ENCODE measurements around the gene PHYH. TPM values are rescaled to one million over a fixed set of nuclear protein-coding genes. Genes with fewer than 3 reads are reported as not detected.

PHYH gene
- total RNA-seq, 1 donor from 2014 or later: 8.3 TPM

DNA sequence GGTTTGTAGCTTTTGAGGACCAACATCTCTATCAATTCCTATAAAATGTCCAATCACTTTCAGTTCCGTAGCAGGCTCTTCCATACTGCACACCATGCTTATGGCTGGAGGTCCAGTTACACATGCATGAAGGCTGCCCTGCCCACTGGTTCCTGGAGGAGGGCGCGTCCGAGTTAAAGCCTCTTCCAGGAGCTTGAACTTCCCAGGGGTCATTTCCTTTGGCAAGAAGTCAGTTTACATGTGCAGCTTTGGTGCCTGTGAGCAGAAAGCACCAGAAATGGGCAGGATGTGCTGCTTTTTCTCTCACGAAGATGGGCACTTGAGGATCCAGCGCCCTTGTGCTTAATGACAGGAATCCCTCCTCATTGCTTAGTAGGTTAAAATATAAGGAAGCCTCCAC, 17.6 kb upstream of the PHYH start:
- no peaks in the 10 kb centered on the region for H3K9me3 ChIP-seq (ENCODE audit: insufficient read depth, low read depth, low read length)
- H3K27me3 ChIP-seq (ENCODE audit: insufficient read depth, low read length): no peaks in the 10 kb centered on the region
- Mint-ChIP-seq H3K4me1 (ENCODE audit: low read depth, unreplicated experiment) (no peaks in the 10 kb centered on the region), H3K36me3 (ENCODE audit: low read depth, unreplicated experiment) (peaks cover 4% of the 10 kb centered on the region), H3K27me3 (ENCODE audit: low read depth, unreplicated experiment) (no peaks in the 10 kb centered on the region), H3K4me3 (ENCODE audit: unreplicated experiment) (no peak overlapping the region), H3K9me3 (ENCODE audit: unreplicated experiment) (no peaks in the 10 kb centered on the region), H3K27ac (ENCODE audit: unreplicated experiment) (no peak overlapping the region)
- no peaks in the 10 kb centered on the region for H3K4me1 ChIP-seq (ENCODE audit: insufficient read depth, low read length)
- H3K27ac ChIP-seq (ENCODE audit: low read depth, low read length): no peak overlapping the region
- TF ChIP-seq, protein P1, sequence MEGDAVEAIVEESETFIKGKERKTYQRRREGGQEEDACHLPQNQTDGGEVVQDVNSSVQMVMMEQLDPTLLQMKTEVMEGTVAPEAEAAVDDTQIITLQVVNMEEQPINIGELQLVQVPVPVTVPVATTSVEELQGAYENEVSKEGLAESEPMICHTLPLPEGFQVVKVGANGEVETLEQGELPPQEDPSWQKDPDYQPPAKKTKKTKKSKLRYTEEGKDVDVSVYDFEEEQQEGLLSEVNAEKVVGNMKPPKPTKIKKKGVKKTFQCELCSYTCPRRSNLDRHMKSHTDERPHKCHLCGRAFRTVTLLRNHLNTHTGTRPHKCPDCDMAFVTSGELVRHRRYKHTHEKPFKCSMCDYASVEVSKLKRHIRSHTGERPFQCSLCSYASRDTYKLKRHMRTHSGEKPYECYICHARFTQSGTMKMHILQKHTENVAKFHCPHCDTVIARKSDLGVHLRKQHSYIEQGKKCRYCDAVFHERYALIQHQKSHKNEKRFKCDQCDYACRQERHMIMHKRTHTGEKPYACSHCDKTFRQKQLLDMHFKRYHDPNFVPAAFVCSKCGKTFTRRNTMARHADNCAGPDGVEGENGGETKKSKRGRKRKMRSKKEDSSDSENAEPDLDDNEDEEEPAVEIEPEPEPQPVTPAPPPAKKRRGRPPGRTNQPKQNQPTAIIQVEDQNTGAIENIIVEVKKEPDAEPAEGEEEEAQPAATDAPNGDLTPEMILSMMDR (IDR thresholded peaks at IDR 0.05; ENCODE audit: insufficient read depth, low read depth, low read length): no peak
- TF ChIP-seq EZH2 (IDR thresholded peaks at IDR 0.05; ENCODE audit: insufficient read depth, low read length): no peak
- H2AFZ ChIP-seq (ENCODE audit: low read depth, low read length): no peak overlapping the region
- H4K20me1 ChIP-seq (ENCODE audit: insufficient read depth, low read length): no peaks in the 10 kb centered on the region
- no peak for DNase-seq (ENCODE audit: low read depth)
- no peaks in the 10 kb centered on the region for H3K79me2 ChIP-seq (ENCODE audit: insufficient read depth, low read length)
- no peak overlapping the region for H3K4me2 ChIP-seq (ENCODE audit: low read length)
- no peak for FAIRE-seq
- peaks cover 7% of the 10 kb centered on the region for H3K36me3 ChIP-seq (ENCODE audit: insufficient read depth, low read length)
- H3K4me3 ChIP-seq (ENCODE audit: insufficient read depth, low read depth, low read length): no peak overlapping the region
- H3K9ac ChIP-seq (ENCODE audit: low read length): no peak overlapping the region

DNA sequence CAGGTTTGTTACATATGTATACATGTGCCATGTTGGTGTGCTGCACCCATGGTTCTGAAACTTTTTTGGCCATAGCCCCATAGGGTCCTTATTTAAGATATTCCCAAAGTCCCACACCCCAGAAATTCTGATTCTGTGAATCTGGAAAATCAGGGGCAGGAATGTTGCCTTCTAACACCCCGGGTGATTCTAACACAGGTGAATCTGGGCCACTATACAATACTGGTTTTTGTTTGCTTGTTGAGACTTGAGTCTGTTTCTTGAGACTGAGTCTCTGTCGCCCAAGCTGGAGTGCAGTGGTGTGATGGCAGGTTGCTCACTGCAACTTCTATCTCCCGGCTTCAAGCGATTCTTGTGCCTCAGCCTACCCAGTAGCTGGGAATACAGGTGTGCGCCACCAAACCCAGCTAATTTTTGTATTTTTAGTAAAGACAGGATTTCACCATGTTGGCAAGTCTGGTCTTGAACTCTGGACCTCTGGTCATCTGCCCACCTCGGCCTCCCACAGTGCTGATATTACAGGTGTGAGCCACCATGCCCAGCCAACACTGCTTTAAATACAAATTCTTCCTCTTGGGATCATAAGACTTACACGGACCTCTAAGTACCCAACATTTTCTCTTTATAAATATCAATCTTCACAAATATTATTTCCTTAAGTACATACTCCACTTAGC, 16.9 kb upstream of the PHYH start:
- TF ChIP-seq, protein P1 (IDR thresholded peaks at IDR 0.05; ENCODE audit: insufficient read depth, low read depth, low read length): no peak
- Histone ChIP-seq H3K27ac (ENCODE audit: low read depth, low read length) (no peak overlapping the region), H3K36me3 (ENCODE audit: insufficient read depth, low read length) (peaks cover 5% of the 10 kb centered on the region), H4K20me1 (ENCODE audit: insufficient read depth, low read length) (no peaks in the 10 kb centered on the region), H3K4me3 (ENCODE audit: insufficient read depth, low read depth, low read length) (no peak overlapping the region), H3K79me2 (ENCODE audit: insufficient read depth, low read length) (no peaks in the 10 kb centered on the region), H2AFZ (ENCODE audit: low read depth, low read length) (no peak overlapping the region), H3K9ac (ENCODE audit: low read length) (no peak overlapping the region), H3K27me3 (ENCODE audit: insufficient read depth, low read length) (no peaks in the 10 kb centered on the region), H3K9me3 (ENCODE audit: insufficient read depth, low read depth, low read length) (no peaks in the 10 kb centered on the region), H3K4me2 (ENCODE audit: low read length) (no peak overlapping the region), H3K4me1 (ENCODE audit: insufficient read depth, low read length) (no peaks in the 10 kb centered on the region)
- no peak for FAIRE-seq
- Mint-ChIP-seq H3K4me1 (ENCODE audit: low read depth, unreplicated experiment) (no peaks in the 10 kb centered on the region), H3K27ac (ENCODE audit: unreplicated experiment) (no peak overlapping the region), H3K4me3 (ENCODE audit: unreplicated experiment) (no peak overlapping the region), H3K9me3 (ENCODE audit: unreplicated experiment) (no peaks in the 10 kb centered on the region), H3K27me3 (ENCODE audit: low read depth, unreplicated experiment) (no peaks in the 10 kb centered on the region), H3K36me3 (ENCODE audit: low read depth, unreplicated experiment) (peaks cover 4% of the 10 kb centered on the region)
- no peak for DNase-seq (ENCODE audit: low read depth)

DNA sequence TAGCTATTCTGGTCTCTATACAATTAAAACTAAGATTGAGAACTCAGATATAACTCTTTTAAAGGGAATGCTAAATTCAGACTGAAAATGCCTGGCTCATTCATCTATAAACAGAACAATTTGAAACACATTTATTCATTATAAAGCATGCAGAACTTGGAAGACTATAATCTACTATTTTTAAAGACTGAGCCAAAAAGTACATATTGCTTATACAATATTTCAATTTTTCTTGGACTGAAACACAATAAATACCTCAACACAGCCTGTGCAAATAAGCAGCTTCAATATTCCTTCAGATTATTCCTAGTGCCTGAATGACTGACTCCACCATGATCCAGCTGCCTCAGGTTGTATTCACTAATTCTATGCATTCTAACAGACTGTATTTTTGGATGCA, 15.5 kb upstream of the PHYH start:
- no peak for FAIRE-seq
- no peak overlapping the region for H3K4me3 Mint-ChIP-seq (ENCODE audit: unreplicated experiment)

More for the DNA sequence above, 15.5 kb upstream of the PHYH start:
- H3K27ac Mint-ChIP-seq (ENCODE audit: unreplicated experiment): no peak overlapping the region
- Histone ChIP-seq H3K9ac (ENCODE audit: low read length) (no peak overlapping the region), H3K27me3 (ENCODE audit: insufficient read depth, low read length) (no peaks in the 10 kb centered on the region), H3K9me3 (ENCODE audit: insufficient read depth, low read depth, low read length) (no peaks in the 10 kb centered on the region), H4K20me1 (ENCODE audit: insufficient read depth, low read length) (no peaks in the 10 kb centered on the region), H3K36me3 (ENCODE audit: insufficient read depth, low read length) (peaks cover 3% of the 10 kb centered on the region), H3K4me3 (ENCODE audit: insufficient read depth, low read depth, low read length) (no peak overlapping the region), H3K27ac (ENCODE audit: low read depth, low read length) (no peak overlapping the region), H3K79me2 (ENCODE audit: insufficient read depth, low read length) (no peaks in the 10 kb centered on the region), H2AFZ (ENCODE audit: low read depth, low read length) (no peak overlapping the region), H3K4me1 (ENCODE audit: insufficient read depth, low read length) (no peaks in the 10 kb centered on the region), H3K4me2 (ENCODE audit: low read length) (no peak overlapping the region)
- H3K9me3 Mint-ChIP-seq (ENCODE audit: unreplicated experiment): no peaks in the 10 kb centered on the region
- TF ChIP-seq EZH2 (IDR thresholded peaks at IDR 0.05; ENCODE audit: insufficient read depth, low read length): no peak
- TF ChIP-seq, protein P1 (IDR thresholded peaks at IDR 0.05; ENCODE audit: insufficient read depth, low read depth, low read length): no peak
- no peaks in the 10 kb centered on the region for H3K4me1 Mint-ChIP-seq (ENCODE audit: low read depth, unreplicated experiment)
- no peaks in the 10 kb centered on the region for H3K27me3 Mint-ChIP-seq (ENCODE audit: low read depth, unreplicated experiment)
- peaks cover 4% of the 10 kb centered on the region for H3K36me3 Mint-ChIP-seq (ENCODE audit: low read depth, unreplicated experiment)
- DNase-seq (ENCODE audit: low read depth): no peak

Measured in astrocyte (in vitro differentiated cells and primary cell).